UCSD-AML1 (cell line): ENCODE results near the gene PRPF4.
A peak's percentile ranks its signal among the peaks of the same experiment; 100 is the strongest.

ENCODE experiments used
- DNase-seq: peaks from one replicate; lab custom pipeline; 2025; ENCODE audit not compliant: unreplicated experiment; lab: John Stamatoyannopoulos, UW

The PRPF4 gene

GRCh38 chr9:113310538-113310937 is 35.1 kb downstream of the PRPF4 start:
- DNase-seq: no peak

DNA sequence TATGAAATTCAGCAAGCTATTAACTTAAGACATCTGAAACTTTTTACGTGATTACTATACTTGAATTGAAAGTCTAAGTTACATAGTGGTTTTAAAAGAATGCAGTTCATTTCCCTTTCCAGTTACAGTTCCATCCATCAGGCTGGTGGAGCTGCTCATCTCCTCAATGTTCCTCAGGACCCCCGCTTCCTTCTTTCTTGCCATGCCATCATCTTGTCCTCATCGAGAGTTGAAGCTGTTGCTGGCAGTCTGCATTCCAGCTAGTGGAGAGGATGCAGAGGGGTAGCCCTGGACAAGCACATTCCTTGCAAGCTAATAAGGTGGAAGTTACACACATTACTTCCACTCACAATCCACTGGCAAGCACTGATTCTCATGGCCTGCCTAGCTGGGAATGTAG is 36.5 kb downstream of the PRPF4 start:
- DNase-seq: no peak

- DNase-seq: no peak
Observed at GRCh38 chr9:113313261-113313660, 37.8 kb downstream of the PRPF4 start.

GRCh38 chr9:113315231-113315630 is 39.8 kb downstream of the PRPF4 start:
- no peak for DNase-seq

- no peak for DNase-seq
Observed at GRCh38 chr9:113316030-113316429, 40.6 kb downstream of the PRPF4 start.

DNA sequence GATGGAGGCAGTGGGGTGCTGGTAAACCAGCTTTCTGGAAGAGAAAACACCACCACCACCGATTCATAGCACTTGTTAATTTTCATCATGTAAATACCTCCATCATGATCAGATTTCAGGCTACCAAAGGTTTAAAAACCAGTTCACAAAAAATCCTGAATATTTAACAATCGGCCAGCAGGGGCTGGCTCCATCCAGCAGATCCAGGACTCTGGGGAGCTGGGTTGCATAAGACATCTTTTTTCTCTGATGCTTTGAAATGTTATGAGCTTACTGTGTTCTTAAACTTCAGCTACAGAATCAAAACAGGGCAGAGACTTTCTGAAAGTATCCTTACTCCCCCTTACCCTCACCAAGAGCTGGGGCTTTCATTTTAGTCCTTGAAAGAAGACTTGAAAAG is 42.3 kb downstream of the PRPF4 start:
- no peak for DNase-seq

- no peak for DNase-seq
Observed at GRCh38 chr9:113319054-113319453, 43.6 kb downstream of the PRPF4 start.

DNA sequence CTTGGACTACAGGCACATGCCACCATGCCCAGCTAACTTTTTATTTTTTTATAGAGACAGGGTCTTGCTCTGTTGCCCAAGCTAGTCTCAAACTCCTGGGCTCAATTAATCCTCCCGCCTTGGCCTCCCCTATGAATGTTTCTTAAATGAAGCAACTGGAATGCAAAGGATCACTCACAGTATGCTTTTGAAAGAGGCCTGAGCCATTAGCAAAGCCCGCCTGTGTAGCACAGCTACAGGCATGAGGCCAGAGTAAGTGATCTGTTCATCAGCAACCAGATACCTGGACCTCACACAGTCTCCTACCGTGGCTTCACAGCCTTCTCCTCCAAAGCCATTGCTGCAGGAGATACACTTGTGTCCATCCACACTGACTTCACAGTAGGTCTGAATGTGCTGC is 44.6 kb downstream of the PRPF4 start:
- no peak for DNase-seq

DNA sequence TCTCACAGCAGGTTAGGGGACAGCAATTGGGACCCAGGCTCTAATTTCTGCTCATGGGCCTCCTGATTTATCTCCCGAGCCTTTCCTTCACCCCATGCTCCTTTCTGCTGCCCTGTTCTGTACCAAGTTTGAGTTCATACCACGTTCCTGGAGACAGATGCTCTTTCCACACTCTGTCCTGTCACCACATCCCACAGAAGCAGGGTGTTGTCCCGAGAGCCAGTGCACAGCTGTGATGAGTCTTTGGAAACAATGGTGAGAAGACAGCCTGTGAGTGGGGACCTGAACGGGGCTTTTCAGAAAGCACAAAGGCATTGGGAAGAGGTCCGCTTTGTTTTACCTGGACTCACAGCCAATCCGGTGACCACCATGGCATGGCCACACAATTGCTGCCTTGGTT is 47.2 kb downstream of the PRPF4 start:
- no peak for DNase-seq

DNA sequence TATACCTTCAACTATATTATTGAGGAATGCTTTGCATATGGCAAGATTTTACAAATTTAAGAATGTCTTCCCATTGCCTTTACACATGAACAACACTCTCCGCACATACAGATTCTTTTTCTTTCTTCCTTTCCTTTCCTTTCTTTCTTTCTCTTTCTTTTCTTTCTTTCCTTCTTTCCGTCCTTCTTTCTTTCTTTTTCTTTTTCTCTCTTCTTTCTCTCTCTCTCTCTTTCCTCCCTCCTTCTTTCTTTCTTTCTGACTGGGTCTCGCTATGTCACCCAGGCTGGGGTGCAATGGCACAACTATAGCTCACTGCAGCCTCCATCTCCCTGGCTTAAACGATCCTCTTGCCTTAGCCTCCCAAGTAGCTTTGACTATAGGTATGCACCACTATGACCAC is 50.8 kb downstream of the PRPF4 start:
- DNase-seq: no peak

GRCh38 chr9:113328045-113328782 is 52.8 kb downstream of the PRPF4 start:
- no peak for DNase-seq

DNA sequence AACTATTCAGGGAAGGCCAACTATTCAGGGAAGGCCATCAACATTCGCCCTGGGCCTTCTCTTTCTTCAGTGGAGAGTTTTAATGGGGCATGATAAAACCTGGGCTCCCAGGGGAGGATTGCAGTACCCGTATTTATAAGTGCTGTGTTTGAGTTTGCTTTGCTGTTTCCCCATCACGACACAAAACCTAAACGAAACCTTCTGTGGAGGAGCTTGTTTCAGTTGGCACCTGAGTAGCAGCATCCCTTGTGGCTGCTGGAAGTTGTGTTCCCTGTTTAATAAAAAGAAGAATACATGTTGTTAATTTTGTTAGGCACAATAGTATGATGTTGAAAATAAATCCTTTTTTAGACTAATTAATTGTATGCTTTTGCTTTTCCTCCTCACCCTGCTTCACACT is 56.3 kb downstream of the PRPF4 start:
- no peak for DNase-seq

DNA sequence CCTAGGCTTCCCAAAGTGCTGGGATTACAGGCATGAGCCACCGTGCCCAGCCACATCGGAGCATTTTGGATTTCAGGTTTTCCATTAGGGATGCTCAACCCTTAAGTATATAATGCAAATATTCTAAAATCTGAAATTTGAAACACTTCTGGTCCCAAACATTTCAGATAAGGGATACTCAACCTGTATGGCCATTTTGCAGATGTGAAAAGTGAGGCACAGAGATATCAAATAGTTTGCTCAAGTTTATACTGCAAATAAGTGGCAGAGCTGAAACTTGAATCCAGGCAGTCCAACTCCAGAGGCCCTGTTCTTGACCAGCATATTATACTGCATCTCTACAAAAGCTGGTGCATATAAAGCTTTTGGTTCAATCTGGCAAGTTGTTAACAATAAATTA is 62.3 kb downstream of the PRPF4 start:
- no peak for DNase-seq

DNA sequence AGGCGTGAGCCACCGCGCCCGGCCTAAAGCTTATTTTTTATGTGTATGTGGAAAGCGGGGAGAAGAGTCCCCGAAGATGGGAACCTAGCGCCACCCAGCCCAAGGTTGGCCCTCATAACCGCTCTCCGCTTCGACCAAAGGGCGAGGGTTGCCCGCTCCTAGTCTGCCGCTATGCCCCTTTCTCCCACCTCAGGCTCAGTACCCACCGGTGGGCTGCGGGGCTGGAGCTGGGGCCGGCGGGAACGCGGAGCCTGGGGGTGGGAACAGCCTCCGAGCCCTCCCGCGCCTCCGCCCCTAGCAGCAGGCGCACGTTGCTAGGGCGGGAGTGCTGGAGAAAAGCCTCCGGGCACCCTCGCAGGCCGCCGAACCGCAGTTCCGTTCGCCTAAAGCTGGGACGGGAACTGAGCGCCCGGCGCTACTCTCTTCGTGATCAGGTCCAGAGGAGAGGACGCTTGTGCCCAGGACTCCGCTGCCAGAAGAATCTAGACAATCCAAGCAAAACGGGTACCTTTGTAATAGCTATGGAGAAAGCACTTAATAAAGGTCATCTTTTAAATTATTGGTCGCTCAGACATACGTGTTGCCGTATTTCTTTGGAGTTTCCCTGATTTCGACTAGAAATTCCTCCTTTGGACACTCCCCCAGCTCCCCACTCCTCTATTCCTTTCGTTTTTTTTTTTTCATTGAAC is 64.7 kb downstream of the PRPF4 start, which contains the start of gene WDR31:
Gene WDR31, minus strand, starts transcription at position 265 of the 689 bp plus-strand sequence. CDS start 8,253 bp downstream, outside the sequence.
- DNase-seq: peak; percentile 90

DNA sequence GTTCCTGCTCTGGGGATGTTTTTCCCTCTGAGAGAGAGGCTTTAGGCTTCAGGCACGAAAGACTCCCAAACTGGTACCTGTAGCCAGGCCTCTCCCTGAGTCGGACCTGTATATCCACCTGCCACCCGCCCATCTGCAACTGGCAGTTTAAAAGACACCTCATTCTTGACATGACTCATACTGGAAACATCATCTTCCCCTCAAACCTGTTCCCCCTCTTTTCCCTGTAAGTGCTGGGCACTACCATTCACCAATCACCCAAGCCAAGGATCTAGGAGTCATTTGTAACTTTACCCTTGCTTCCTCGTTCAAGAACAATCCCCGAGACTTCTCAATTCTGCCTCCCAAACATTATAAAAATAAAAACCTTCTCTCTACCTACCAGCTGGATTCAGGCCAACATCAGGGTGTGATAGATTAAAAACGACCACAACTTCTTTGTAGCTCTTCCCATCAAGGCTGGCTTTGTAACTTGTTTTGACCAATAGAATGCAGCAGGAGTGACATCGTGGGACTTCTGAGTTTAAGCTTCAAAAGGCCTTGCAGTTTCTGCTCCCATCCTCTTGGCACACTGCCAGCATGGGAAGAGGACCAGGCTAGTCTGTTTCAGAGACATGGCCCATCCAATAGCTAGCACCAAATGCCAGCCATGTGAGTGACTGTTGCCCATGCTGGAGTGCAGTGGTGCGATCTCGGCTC is 66.4 kb downstream of the PRPF4 start:
- no peak for DNase-seq
